ENCODE measurements around the gene ACTC1.
"Not testable (repeated sequence)": the region's sequence is repeated elsewhere in the genome, so short reads cannot be mapped to it uniquely, and the experiment has no call there.

Gene ACTC1

DNA sequence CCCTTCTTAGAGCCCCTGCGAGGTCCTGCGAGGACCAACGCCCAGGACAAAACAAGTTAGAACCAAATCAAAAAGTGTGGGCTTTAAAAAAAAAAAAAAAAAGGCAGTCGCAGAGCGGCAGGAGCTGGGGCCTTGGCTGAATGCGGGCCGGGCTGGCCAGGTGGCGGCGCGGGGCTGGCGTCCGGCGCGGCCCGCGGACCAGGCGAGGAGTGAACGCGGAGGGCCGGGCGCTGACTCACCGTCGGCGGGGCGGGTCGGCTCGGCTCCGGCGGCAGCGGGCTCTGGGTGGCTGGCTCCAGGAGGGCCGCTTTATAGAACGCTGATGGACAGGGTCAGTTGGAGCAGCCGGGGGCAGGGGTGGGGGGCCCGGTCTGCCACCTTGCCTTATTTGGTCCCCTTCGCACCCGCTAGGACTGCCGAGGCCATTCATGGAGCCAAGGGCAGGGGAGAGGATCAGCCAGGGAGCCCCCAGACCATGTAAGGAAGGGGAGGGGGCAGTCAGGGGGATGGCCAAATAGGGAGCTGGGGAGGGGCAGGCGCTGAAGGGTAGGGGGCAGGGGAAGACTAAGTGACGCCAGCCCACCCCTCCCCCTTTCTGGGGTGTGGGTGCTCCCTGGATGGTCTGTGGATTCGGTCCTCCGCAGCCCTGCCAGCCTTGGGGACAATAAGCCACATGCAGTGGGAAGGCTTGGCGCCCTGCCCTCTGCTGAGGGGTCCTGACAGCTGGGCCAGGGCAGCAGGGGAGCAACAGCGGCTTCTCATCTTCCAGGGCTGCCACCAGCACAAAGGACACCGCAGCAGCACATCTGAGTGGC is at the start of gene ACTC1:
Gene ACTC1, minus strand, starts transcription at position 283 of the 815 bp plus-strand sequence. CDS start 741 bp downstream, outside the sequence.
- DNase-seq = no peak

DNA sequence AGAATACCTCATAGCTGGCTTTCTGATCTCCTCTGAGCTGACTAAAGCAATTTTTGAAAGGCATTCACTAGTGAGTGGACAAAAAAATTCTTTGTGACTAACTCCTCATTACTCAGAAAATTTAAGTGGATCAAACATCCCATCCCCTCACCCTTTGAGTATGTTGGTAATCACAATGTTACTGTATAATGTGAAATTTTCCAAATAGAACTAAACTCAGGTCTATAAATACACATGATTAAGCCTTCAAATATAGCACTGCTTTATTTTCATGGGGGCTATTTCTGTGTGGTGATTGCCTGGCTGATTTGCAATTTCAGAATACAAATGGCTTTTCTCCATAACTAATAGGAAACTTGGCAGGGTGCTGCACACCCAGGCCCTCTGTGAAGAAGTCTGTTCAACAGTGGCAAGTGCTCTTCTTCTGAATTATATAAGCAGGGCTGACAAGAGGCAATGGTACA is 45.9 kb upstream of the ACTC1 start:
- DNase-seq = no peak

DNA sequence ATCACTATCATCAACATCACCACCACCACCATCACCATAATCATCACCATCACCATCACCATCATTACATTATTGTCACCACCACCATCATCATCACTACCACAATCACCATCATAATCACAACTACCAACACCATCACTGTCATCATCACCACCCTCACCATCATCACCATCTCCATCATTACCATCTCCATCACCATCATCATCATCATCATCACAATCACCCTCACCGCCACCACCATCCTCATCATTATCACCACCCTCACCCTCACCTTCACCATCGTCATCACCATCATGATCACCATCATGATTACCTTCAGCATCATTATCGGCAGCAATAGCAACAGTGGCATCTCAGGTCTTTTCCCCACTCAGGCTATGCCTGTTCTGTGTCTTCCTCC is 42.9 kb upstream of the ACTC1 start:
- DNase-seq = no peak

DNA sequence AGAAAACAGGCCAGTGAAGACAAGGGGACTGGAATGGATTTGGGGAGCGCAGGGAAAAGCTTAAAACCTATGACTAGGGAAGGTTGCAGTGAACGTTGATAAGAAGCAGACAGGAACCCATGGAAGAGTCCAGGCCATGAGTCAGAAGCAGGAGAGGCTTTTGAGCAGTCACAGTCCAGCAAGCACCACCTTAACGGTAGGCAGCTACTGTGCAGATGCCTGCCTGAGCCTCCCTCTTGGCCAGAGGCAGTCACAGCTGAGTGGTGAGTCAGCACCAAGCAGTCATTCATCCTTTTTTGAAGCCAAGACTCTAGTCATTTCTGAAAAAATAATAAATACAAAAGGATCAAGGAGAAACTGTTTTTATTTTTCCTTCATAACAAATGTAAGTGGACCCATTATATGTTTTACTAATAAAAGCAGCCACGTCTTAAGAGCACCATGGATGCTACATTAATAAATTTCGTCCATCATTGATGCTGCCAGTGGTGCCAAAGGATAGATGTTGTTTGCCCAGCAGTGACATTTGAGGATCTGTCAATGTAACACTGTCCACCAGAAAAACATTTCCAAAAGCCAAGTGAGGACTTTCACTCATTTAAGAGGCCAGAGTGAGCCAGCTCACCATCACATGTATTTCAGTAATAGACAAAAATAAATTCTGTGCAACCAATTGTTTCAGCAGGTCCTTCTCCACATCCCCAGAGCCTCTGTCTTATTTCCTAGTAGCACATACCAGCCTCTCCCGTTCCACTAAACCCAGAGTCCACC is 42.1 kb upstream of the ACTC1 start:
- no peak for DNase-seq

DNA sequence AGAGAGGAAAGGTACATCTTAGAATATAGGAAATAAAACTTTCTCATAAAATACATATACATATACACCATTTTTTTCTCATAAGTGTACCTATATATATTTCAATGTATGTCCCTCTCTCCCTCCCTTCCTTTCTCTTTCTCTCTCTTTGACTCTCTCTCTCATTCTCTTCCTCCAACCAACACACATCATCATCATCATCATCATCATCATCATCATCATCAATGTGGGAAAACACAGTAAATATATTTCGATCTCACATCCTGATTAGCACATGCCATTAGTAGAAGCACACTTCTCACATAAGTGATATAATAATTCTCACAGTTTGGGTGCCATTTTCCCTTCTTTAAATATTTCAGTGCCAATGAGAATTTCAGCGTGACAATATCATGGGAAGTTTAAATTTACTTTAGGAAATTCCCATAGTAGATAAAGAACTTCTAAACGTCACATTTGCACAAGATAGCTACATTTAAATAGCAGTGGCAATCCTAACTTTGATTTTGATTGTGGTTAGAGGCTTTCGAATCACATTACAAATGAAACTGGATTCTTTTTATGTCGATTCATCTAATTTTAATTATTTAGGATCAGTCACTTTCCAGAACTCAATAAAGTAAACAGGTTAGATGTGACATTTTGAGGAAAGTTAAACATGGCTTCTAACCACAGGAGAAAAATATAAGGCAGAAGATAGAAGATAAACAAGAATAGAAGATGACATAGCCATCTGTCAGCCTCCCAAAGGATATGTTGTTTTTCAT is 33.0 kb upstream of the ACTC1 start:
- no peak for DNase-seq

DNA sequence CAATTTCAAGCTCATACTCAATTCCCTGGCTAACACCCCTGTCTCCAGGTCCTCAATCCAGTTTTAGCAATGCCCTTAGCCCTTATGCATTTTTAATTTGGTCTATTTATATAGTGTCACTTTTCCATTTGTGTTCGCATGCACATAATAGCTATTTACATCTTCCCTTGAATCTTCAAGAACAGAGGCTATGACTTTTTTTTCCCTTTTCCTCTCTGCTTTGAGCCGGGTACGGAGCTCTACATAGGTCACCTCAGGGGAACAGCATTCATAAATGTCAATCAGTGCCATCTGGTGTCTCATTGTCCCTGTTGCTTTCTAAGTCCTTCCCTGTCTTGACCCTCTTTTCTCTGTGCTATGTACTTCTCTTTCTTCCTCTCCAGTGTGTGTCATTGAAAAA is 26.5 kb upstream of the ACTC1 start:
- no peak for DNase-seq

DNA sequence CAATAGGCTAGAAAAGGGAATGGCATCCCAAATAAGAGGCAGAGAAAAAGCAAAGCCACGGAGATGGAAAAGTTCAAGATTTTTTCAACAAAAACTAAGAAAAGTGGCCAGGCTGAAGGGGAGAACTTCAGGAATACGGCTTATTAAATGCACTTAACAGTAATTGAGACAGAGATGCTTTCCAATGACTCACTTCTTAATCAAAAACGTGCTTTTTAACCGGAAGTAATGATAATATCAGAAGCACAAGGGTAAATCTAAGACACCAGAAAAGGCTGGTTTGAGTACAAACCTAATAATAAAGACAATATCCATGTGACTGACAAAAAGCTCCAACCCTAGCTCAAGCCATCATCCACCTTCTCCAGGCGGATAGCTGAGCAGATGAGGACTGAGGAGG is 24.8 kb upstream of the ACTC1 start:
- DNase-seq = no peak

DNA sequence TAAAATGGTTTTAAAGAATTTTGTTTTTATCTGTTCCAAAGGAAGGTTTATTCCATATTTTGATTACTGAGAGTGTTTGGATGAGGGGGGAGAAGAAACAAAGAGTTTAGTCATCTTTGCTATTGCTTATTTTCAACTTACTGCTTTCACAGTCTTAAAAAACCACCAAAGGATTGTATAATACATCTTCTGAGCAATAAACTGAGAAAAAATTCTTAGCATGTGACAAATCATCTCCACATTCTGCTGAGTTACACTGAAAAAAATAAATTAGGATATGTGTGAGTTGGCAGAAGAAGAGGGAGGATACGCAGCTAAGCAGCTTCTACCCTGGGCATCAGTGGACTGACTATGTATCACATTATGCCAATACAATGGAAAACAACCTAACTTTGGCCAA is 23.2 kb upstream of the ACTC1 start:
- DNase-seq = no peak

DNA sequence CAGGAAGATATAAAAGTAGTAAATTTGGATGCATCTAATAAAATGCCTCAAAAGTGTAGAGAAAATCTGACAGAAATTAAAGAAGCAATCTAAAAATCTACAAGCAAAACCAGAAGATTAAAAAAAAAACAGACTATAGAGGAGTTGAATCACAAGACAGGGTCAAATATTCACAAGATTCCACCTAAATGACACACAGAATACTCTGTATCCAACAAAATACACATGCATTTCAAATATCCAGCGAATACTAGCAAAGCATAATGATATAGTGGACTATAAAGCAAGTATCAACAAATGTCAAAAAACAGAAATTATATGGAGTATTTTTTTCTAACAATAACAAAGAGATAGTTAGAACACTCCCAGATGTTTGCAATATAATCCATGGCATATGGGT is 20.5 kb upstream of the ACTC1 start:
- DNase-seq = no peak

DNA sequence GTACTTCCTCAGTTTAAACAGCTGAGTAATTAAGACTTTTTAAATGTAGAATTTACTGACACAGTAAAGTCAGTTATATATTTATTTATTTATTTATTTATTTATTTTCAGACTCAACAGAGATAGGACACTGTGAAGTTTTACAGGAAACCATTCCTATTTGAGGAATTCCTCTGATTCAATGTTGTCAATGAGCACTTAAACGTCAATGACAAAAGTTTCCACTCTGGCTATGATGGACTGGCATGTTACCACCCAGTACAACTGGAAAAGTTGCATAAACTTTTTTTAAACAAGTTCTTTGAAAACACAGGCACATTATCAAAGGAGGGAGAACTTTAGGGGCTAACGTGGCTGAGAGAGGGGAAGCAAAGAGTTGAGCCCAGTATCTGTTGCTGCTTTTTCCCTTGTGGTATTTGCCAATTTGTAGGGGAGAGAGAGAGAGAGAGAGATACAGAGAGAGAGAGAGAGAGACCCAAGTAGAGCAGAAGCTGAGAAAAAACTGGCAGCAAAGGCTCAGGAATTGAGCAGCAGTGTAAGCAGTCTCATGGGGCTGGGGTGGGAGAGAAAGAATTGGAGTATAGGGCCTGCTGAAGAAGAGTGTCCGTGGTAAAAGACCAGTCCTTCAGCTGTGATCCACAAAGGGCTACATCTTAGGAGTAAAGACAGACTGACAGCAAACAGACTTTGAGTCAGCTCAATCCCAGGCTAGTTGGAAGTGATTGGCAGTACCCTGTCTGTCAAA is 18.3 kb upstream of the ACTC1 start:
- no peak for DNase-seq

DNA sequence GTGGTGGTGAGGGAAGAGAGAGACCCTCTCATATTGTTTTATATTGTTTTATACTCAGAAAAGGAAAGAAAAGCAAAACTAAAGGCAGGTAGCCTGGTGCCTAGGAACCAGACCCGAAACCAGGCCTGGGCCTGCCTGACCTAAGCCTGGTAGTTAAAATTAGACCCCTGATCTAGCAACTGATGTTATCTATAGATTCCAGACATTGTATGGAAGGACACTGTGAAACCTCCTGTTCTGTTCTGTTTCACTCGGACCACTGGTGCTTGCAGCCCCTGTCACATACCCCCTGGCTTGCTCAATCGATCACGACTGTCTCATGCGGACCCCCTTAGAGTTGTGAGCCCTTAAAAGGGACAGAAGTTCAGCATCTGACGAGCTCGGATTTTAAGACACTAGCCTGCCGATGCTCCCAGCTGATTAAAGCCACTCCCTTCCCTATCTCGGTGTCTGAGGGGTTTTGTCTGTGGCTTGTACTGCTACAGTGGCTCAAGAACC is 17.6 kb upstream of the ACTC1 start:
- DNase-seq = not testable (repeated sequence)

DNA sequence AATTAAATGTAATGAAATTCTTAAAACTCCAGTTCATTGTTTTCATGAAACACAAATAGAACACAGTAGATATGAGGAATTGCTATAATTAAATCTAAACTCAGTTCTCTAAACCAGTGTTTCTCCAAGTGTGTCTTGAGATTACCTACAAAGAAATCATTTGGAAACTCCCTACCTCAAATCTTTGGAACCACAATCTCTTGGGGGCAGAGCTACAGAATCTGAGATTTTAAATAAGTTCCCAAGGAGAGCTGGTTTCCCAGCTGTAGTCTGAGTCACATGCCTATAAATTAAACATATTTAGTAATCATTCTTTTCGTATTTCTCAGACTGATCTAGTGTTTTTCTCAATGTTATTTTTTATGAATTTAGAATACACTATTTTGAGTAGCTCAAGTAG is 17.0 kb upstream of the ACTC1 start:
- DNase-seq = no peak

DNA sequence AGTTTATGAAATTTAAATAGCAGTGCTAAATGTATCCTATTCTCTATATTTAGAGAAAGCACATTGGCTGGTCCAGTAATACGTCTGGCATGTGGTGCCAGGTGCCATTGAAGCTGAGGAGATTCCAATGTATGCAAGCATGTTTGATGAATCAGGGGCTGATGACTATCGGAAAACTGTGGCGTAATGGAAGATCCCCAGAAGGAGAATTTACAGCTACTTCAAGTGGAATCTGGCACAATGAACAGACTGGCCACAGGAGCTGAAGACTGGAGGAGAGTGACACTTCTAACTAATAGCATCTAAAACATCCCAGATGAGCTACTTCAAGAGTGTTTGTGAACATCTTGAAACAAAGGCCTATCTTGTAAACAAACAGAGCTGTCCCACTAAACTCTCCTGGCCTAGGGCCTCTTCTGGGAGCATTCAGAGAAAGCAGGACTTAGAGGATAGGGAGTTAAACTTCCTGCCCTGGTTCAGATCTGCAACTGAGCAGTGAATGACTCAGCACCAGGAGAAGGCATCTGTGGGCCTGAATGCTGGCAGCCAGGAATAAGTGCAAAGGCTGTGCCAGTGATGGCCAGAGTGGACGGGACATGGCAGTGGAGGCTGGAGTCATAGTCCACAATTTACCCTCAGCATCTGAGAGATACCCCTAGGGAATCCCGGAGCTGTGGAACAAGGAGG is 15.2 kb upstream of the ACTC1 start:
- DNase-seq = no peak

DNA sequence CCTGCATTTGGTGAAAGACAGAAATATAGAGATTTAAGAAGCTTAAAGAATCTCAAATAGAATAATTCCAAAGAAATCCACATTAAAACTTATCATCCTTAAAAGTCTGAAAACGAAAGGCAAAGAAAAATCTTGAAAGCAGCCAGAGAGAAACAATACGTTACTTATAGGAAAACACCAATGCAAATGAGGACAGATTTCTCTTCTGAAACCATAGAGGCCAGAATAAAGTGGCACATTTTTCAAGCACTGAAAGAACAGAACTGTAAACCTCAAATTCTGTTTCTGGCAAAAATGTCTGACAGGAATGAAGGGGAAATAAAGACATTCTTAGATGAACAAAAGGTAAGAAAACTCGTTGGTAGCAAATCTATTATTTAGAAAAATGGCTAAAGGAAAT is 13.8 kb upstream of the ACTC1 start:
- DNase-seq = no peak

DNA sequence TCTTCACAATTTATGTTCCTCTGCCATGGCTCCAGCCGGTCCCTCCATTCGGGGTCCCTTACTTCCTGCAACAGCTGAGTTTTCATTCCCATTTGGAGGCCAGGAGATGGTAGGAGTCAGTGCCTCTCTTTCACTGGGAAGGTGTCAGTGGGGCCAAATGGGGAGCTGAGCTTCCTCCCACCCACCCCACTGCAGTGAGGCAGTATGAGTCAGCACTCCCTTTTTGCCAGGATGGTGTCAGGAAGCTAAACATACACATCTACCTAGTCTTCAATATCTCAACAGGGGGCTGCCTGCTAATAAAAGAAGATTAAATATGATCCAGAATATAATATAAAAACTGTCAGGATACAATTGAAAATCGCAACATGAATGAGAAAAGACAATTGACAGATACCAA is 12.7 kb upstream of the ACTC1 start:
- no peak for DNase-seq

DNA sequence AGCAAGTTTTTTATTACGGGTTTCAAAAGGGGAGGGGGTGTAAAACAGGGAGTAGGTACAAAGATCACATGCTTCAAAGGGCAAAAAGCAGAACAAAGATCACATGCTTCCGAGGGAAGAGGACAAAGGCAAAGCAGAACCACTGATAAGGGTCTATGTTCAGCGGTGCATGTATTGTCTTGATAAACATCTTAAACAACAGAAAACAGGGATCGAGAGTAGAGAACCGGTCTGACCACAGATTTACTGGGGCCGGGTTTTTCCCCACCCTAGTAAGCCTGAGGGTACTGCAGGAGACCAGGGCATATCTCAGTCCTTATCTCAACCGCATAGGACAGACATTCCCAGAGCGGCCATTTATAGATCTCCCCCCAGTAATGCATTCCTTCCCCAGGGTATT is 11.9 kb upstream of the ACTC1 start:
- not testable (repeated sequence) for DNase-seq

DNA sequence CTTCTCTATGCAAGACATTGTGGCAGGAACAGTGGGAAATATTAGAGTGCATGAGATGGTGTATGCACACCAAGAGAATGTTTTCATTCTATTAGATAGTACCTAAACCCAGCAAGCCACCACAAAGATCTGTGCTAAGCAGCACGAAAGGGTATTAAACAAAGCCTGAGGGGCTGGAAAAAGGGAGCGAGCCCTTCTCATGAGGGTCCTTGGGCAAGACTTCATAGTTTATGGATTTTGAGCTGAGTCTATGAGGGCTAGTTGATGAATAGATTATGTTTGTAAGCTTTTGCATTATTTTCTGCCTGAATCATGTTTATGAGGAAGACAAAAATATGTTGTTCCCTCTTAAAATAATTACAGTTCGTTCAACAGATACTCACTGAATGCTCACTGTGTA is 9.4 kb upstream of the ACTC1 start:
- no peak for DNase-seq

DNA sequence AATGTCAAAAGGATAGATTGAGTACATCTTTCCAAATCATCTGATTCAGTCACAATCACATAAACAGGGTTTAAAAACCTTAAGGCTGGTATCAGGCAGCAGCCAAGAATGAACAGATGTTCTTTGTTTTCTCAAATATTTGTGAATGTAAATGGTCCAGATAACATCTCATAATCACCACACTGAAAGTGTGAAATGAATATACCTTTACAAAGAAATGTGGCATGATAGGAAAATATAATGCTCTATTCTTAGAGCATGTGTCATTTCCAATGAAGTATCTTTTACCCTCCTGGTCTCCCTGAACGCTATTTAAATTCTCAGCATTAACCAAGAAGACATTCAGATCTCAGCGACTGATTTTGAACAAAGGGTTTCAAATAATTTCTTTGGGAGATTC is 8.8 kb upstream of the ACTC1 start:
- no peak for DNase-seq

DNA sequence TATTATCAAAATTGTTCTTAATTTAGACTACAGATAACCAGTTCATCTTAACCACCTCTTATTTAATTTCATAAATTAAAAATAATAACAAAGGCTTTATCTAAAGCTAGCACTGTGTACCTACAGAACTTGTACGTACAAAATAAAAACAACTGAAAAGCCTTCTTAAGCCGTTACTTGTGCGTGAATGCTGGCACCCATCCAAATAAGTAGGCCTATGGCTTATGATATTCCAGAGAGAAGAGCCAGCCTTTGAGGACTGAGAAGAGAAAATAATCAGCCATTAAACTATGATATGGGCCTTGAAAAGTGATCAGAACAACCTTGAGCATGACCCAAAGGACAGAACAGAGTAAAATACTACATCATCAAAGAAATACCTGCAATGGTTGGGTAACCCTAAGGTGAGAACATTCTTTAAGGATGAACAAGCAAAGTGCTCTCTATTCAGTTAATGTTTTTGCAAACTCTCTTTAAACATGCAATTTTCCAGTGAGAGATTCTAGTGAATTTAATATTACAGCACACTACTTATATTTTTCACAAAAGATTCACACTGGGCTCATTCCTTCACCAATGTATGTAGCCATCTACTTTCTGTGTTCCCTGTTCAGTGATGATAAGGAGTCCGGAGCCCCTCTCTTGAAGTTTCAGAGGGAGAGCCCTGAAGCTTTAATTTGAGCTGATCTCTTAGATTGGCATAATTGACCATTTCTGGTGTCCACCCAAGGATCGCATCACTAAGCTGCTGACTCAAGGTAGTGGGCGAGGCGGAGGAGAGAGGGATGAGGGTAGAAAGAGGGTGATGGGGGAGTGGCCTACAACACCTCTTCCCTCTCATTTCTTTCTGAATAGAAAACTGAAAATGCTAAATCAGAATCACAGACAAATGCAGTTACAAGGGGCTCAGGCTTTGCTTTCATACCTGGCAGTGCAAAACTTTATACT is 7.7 kb upstream of the ACTC1 start:
- DNase-seq = no peak

DNA sequence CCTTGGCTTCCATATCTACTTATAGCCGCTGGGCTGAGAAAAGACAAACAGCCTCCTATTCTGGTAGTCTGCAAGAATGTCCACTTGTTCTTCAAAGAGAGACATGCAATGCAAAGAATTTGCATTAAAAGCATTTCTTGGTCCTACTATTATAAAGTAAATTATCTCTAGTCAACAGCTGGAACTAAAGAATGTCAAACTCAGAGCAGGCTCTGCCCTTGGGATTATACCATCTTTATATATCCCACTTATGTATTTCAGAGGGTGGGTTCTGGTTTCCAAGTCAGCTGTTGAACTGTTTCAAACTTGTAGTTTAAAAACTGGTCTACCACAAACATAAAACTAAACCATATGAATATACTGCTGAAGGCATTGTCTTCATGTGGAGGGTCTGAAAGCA is 7.0 kb upstream of the ACTC1 start:
- DNase-seq = no peak

Data from activated T-cell treated with anti-CD3 and anti-CD28 coated beads for 4 hours (primary cell).